HCT116 (cell line): ENCODE data around the gene CCL27. TPM values are rescaled to one million over a fixed set of nuclear protein-coding genes. Genes with fewer than 3 reads are reported as not detected.
A peak's percentile ranks its signal among the peaks of the same experiment; 100 is the strongest.

Experiments used
- ATAC-seq: fragments of 200-7000 bp; cut with Tn5 transposase; 2 replicates; pipeline ENCODE4 v1.9.1; 2020; ENCODE audit warnings: mild to moderate bottlenecking, moderate library complexity
- BruUV-seq: library from RNA; stranded (reverse); fragments of 400-500 nt; replicated peaks from 2 replicates; lab custom pipeline; 2021; lab: Mats Ljungman, UMichigan
- CTCF ChIA-PET: fragments of 300-600 bp; sonication (Branson Sonifier 250); formaldehyde crosslinking; loops from one replicate; lab custom pipeline; 2021; ENCODE audit warnings: antibody characterized with exemption; lab: Charles Lee
- POLR2A ChIA-PET: fragments of 300-600, 350-600 bp; sonication (Branson Sonifier 250); formaldehyde crosslinking; loops from one replicate; lab custom pipeline; 2021; ENCODE audit warnings: antibody characterized with exemption; lab: Charles Lee
- RAD21 ChIA-PET, 2 experiments: fragments of 300-600 bp; sonication (Branson Sonifier 250); formaldehyde crosslinking; loops; one replicate each; lab custom pipeline; 2023; ENCODE audit warnings: low total read pairs in 2 of 2; ENCODE audit not compliant: uncharacterized antibody in 2 of 2, unreplicated experiment in 2 of 2, low non-redundant PET in 1 of 2; lab: Charles Lee
- DNase-seq: peaks from one replicate; pipeline ENCODE4 v3.0.0-alpha.2; 2010; ENCODE audit warnings: low read depth, low spot score
- H2AFZ ChIP-seq: fragments of 200-600 bp; shearing (Covaris generic), sonication (generic); 2 replicates; pipeline ENCODE4 v1.6.1; 2017; ENCODE audit warnings: low read depth, mixed run types, mixed read lengths, antibody characterized with exemption, low read length; ENCODE audit not compliant: poor library complexity, severe bottlenecking
- H3K27ac ChIP-seq: 2 replicates; pipeline ENCODE4 v1.5.1; 2012; ENCODE audit warnings: low read depth, low read length
- H3K27me3 ChIP-seq: fragments of 200-600 bp; sonication (generic); 2 replicates; pipeline ENCODE4 v1.6.1; 2016; ENCODE audit warnings: mixed run types, low read length, mixed read lengths; ENCODE audit not compliant: insufficient read depth
- H3K36me3 ChIP-seq, 2 experiments: fragments of 200-500 bp in 1 of 2; fragments of 200-600 bp in 1 of 2; sonication (Bioruptor generic) in 1 of 2; sonication (generic) in 1 of 2; 2 replicates each; pipeline versions ENCODE4 v1.5.1 to v1.6.1; 2014 to 2016; ENCODE audit warnings: low read length in 2 of 2, inconsistent platforms in 1 of 2, mixed read lengths in 1 of 2, mixed run types in 1 of 2; ENCODE audit not compliant: insufficient read depth in 2 of 2, control insufficient read depth in 1 of 2
- H3K4me1 ChIP-seq, 2 experiments: fragments of 200-600 bp in 1 of 2; sonication (generic) in 1 of 2; 2 replicates each; pipeline versions ENCODE4 v1.5.1 to v1.6.1; 2012 to 2017; ENCODE audit warnings: low read length in 2 of 2, inconsistent platforms in 1 of 2, mild to moderate bottlenecking in 1 of 2, mixed read lengths in 1 of 2, mixed run types in 1 of 2, moderate library complexity in 1 of 2; ENCODE audit not compliant: insufficient read depth in 2 of 2, control insufficient read depth in 1 of 2
- H3K4me2 ChIP-seq: fragments of 200-600 bp; sonication (generic); 2 replicates; pipeline ENCODE4 v1.6.1; 2017; ENCODE audit warnings: mixed run types, low read length, mixed read lengths
- H3K4me3 ChIP-seq, 2 experiments: fragments of 200-600 bp in 1 of 2; sonication (generic) in 1 of 2; replicated peaks in 1 of 2; 2 replicates each; pipeline ENCODE4 v1.5.1; 2011 to 2016; ENCODE audit warnings: low read length in 2 of 2, control low read depth in 1 of 2, low read depth in 1 of 2, mild to moderate bottlenecking in 1 of 2, mixed read lengths in 1 of 2, mixed run types in 1 of 2
- H3K79me2 ChIP-seq: fragments of 200-600 bp; sonication (generic); 2 replicates; pipeline ENCODE4 v1.6.1; 2017; ENCODE audit warnings: mild to moderate bottlenecking, mixed run types, low read length, moderate library complexity, mixed read lengths; ENCODE audit not compliant: insufficient read depth
- H3K9ac ChIP-seq: fragments of 200-600 bp; sonication (generic); 2 replicates; pipeline ENCODE4 v1.6.1; 2016; ENCODE audit warnings: low read length, mixed read lengths
- H3K9me2 ChIP-seq: fragments of 200-600 bp; sonication (generic), shearing (Covaris generic); 2 replicates; pipeline ENCODE4 v1.6.1; 2017; ENCODE audit warnings: mixed run types, mild to moderate bottlenecking, moderate library complexity; ENCODE audit not compliant: insufficient read depth
- H3K9me3 ChIP-seq, 2 experiments: fragments of 200-500 bp in 1 of 2; fragments of 200-600 bp in 1 of 2; sonication (Bioruptor generic) in 1 of 2; sonication (generic) in 1 of 2; 2 replicates each; pipeline ENCODE4 v1.6.1; 2014 to 2017; ENCODE audit warnings: low read length in 2 of 2, mixed read lengths in 2 of 2, inconsistent platforms in 1 of 2, low read depth in 1 of 2, mild to moderate bottlenecking in 1 of 2, mixed run types in 1 of 2, moderate library complexity in 1 of 2; ENCODE audit not compliant: control insufficient read depth in 1 of 2, insufficient read depth in 1 of 2
- H4K20me1 ChIP-seq: fragments of 200-600 bp; sonication (generic), shearing (Covaris generic); 2 replicates; pipeline ENCODE4 v1.6.1; 2017; ENCODE audit warnings: mixed run types, mild to moderate bottlenecking, moderate library complexity; ENCODE audit not compliant: insufficient read depth
- ATF3 ChIP-seq: IDR thresholded peaks from 2 replicates; pipeline ENCODE4 v1.6.1; 2012
- FOSL1 ChIP-seq: IDR thresholded peaks from 2 replicates; pipeline ENCODE4 v1.6.1; 2012; ENCODE audit warnings: low read depth
- POLR2AphosphoS5 ChIP-seq: IDR thresholded peaks from 2 replicates; pipeline ENCODE4 v1.6.1; 2011; ENCODE audit warnings: mild to moderate bottlenecking, low read depth, low read length, moderate library complexity
- ZFX ChIP-seq: fragments of 450-650 bp; IDR thresholded peaks from 2 replicates; pipeline ENCODE4 v1.6.1; 2017
- intact Hi-C: fragments of 100-400 bp; cut with micrococcal nuclease; formaldehyde crosslinking; loops from 2 replicates; pipeline ENCODE4 v1.10.0; 2022
- total RNA-seq: library from RNA; stranded (reverse); gene quantifications from one replicate; pipeline ENCODE4 v1.2.1, GENCODE V29; 2021; ENCODE audit not compliant: unreplicated experiment
- TF ChIP-seq, protein P1 (sequence below): IDR thresholded peaks from 2 replicates; pipeline ENCODE4 v1.6.1; 2011; ENCODE audit warnings: mild to moderate bottlenecking, low read length, moderate library complexity; ENCODE audit not compliant: insufficient replicate concordance; ENCODE audit errors: extremely low read depth
- TF ChIP-seq, protein P2 (sequence below), 3 experiments: fragments of 200-600 bp in 1 of 3; sonication (generic) in 1 of 3; IDR thresholded peaks in 2 of 3; conservative IDR thresholded peaks in 1 of 3; 2 replicates each; pipeline ENCODE4 v1.5.1; 2012 to 2017; ENCODE audit warnings: low read depth in 2 of 3, low read length in 2 of 3, antibody characterized with exemption in 1 of 3, borderline replicate concordance in 1 of 3, control low read depth in 1 of 3, mild to moderate bottlenecking in 1 of 3, mixed read lengths in 1 of 3, mixed run types in 1 of 3, moderate library complexity in 1 of 3; ENCODE audit not compliant: insufficient read depth in 1 of 3
- TF ChIP-seq, protein P3 (sequence below): IDR thresholded peaks from 2 replicates; pipeline ENCODE4 v1.6.1; 2012; ENCODE audit warnings: low read depth

Gene CCL27
- total RNA-seq, 1 experiment from 2014 or later = 1.0 TPM

DNA sequence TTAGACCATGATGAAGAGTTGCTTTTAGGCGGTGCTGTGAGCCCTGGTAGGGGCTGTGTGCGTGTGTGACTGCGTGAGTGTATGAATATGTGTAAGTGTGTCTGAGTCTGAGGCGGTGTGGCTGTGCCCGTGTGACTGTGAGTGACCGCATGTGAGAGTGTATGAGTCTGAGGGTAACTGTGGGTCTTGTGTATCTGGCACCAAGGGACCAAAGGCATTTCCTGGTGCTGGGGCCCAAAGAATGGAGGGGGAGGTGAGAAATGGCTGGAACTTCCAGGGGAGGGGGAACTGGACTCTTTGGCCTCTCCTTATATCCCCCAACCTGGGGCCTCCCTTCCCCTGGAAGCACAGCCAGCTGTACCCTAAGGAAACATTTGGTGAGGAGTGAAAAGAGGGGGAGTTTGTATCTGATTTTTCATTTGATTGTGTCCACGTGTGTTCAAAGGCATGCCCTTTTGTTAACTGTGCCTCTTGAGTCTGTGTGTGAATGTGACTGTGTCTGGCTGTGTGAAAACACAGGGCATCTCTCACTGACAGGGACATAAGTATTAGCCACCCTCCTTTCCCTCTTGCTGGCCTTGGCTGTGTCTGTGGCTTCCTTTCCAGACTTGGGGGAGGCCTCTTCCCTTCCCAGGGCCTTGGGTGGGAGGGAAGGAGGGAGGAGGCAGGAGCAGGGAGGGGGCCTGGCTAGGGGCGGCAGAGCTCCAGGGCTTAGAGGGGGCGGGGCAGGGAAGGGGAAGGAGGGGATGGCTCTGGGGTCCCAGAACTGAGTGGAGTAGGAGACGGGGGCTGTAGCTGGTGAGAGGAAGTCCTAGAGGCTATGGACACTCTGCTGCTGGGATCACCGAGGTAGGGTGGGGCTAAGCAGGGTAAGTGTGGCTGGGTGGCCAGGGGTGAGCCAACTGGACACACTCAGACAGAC, 9.0 kb downstream of the CCL27 start:
- no peaks in the 10 kb centered on the region for H3K79me2 ChIP-seq
- intact Hi-C loops = no loop called here
- no peaks in the 10 kb centered on the region for H3K27me3 ChIP-seq
- H3K9me2 ChIP-seq = no peaks in the 10 kb centered on the region
- H3K27ac ChIP-seq = no peak overlapping the region
- no peaks in the 10 kb centered on the region for H4K20me1 ChIP-seq
- no peak overlapping the region for H2AFZ ChIP-seq
- H3K9me3 ChIP-seq = no peaks in the 10 kb centered on the region
- peaks cover 0 to 6% of the 10 kb centered on the region in 2 experiments; a peak in 1 of 4 replicates for H3K36me3 ChIP-seq
- ChIA-PET RAD21 (no interaction called here), CTCF (no interaction called here), POLR2A (interaction anchor here (0.6 kb wide), 1 partner anchor 16 kb away, joined by 3 read pairs; the partner anchor contains the start of gene SIGMAR1)
- TF ChIP-seq, protein P1, sequence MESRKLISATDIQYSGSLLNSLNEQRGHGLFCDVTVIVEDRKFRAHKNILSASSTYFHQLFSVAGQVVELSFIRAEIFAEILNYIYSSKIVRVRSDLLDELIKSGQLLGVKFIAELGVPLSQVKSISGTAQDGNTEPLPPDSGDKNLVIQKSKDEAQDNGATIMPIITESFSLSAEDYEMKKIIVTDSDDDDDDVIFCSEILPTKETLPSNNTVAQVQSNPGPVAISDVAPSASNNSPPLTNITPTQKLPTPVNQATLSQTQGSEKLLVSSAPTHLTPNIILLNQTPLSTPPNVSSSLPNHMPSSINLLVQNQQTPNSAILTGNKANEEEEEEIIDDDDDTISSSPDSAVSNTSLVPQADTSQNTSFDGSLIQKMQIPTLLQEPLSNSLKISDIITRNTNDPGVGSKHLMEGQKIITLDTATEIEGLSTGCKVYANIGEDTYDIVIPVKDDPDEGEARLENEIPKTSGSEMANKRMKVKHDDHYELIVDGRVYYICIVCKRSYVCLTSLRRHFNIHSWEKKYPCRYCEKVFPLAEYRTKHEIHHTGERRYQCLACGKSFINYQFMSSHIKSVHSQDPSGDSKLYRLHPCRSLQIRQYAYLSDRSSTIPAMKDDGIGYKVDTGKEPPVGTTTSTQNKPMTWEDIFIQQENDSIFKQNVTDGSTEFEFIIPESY = no peak
- TF ChIP-seq FOSL1 (no peak), ATF3 (no peak), POLR2AphosphoS5 (no peak), ZFX (no peak)
- TF ChIP-seq, protein P2, sequence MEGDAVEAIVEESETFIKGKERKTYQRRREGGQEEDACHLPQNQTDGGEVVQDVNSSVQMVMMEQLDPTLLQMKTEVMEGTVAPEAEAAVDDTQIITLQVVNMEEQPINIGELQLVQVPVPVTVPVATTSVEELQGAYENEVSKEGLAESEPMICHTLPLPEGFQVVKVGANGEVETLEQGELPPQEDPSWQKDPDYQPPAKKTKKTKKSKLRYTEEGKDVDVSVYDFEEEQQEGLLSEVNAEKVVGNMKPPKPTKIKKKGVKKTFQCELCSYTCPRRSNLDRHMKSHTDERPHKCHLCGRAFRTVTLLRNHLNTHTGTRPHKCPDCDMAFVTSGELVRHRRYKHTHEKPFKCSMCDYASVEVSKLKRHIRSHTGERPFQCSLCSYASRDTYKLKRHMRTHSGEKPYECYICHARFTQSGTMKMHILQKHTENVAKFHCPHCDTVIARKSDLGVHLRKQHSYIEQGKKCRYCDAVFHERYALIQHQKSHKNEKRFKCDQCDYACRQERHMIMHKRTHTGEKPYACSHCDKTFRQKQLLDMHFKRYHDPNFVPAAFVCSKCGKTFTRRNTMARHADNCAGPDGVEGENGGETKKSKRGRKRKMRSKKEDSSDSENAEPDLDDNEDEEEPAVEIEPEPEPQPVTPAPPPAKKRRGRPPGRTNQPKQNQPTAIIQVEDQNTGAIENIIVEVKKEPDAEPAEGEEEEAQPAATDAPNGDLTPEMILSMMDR (IDR thresholded peaks at IDR 0.05 in 2 of 3, conservative IDR thresholded peaks at IDR 0.05 in 1 of 3; ENCODE audit: borderline replicate concordance in 1 of 3, insufficient read depth in 1 of 3, low read depth in 2 of 3, low read length in 2 of 3) = no peak
- TF ChIP-seq, protein P3, sequence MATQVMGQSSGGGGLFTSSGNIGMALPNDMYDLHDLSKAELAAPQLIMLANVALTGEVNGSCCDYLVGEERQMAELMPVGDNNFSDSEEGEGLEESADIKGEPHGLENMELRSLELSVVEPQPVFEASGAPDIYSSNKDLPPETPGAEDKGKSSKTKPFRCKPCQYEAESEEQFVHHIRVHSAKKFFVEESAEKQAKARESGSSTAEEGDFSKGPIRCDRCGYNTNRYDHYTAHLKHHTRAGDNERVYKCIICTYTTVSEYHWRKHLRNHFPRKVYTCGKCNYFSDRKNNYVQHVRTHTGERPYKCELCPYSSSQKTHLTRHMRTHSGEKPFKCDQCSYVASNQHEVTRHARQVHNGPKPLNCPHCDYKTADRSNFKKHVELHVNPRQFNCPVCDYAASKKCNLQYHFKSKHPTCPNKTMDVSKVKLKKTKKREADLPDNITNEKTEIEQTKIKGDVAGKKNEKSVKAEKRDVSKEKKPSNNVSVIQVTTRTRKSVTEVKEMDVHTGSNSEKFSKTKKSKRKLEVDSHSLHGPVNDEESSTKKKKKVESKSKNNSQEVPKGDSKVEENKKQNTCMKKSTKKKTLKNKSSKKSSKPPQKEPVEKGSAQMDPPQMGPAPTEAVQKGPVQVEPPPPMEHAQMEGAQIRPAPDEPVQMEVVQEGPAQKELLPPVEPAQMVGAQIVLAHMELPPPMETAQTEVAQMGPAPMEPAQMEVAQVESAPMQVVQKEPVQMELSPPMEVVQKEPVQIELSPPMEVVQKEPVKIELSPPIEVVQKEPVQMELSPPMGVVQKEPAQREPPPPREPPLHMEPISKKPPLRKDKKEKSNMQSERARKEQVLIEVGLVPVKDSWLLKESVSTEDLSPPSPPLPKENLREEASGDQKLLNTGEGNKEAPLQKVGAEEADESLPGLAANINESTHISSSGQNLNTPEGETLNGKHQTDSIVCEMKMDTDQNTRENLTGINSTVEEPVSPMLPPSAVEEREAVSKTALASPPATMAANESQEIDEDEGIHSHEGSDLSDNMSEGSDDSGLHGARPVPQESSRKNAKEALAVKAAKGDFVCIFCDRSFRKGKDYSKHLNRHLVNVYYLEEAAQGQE = no peak
- DNase-seq (no peak), ATAC-seq (no peak)
- peaks cover 13 to 29% of the 10 kb centered on the region in 2 experiments for H3K4me1 ChIP-seq
- no TSS peak for BruUV-seq
- H3K4me2 ChIP-seq = peak overlapping the region; percentile 83; the same call in 1 of the 2 replicates
- no peak overlapping the region for H3K4me3 ChIP-seq
- no peak overlapping the region for H3K9ac ChIP-seq
